K562 (cell line): ENCODE results near the gene FSTL4. TPM values are rescaled to one million over a fixed set of nuclear protein-coding genes. Genes with fewer than 3 reads are reported as not detected.

Experiments used
- ATAC-seq: fragments of 200-7000 bp; cut with Tn5 transposase; 3 replicates; pipeline ENCODE4 v1.9.1; 2020; ENCODE audit warnings: moderate library complexity
- BruUV-seq: library from RNA; stranded (reverse); fragments of 400-500 nt; replicated peaks from 2 replicates; lab custom pipeline; 2021; lab: Mats Ljungman, UMichigan
- CTCF ChIA-PET: fragments of 300-600 bp; formaldehyde crosslinking; extraction: SDS; loops from one replicate; lab custom pipeline; 2021; ENCODE audit warnings: low intra/inter-chr PET ratio; lab: Yijun Ruan, JAX
- POLR2A ChIA-PET: fragments of 300-600, 350-650 bp; sonication (Branson Sonifier 250); formaldehyde crosslinking; extraction: SDS; loops from one replicate; lab custom pipeline; 2021; ENCODE audit warnings: antibody characterized with exemption, inconsistent platforms; lab: Yijun Ruan, JAX
- DNase-seq, 4 experiments: peaks; one replicate each; pipeline versions ENCODE4 v3.0.0 to v3.0.0-alpha.2; 2011 to 2018; ENCODE audit warnings: low spot score in 3 of 4, mixed read lengths in 3 of 4; ENCODE audit errors: extremely low read depth in 1 of 4
- FAIRE-seq: peaks from 2 replicates; lab custom pipeline; 2011; peaks lifted over from hg19 to GRCh38; lab: Jason Lieb, UNC
- H2AFZ ChIP-seq: 2 replicates; pipeline ENCODE4 v1.6.0; 2011; ENCODE audit warnings: low read depth, low read length, control low read depth, inconsistent platforms
- H3K27ac ChIP-seq: fragments of 200-600 bp; 3 replicates; pipeline ENCODE4 v1.8.0; 2011; ENCODE audit warnings: low read depth, mild to moderate bottlenecking, control low read depth, inconsistent platforms, low read length, moderate library complexity, mixed read lengths; ENCODE audit errors: extremely low read depth
- H3K27me3 ChIP-seq, 2 experiments: fragments of 300-600 bp in 1 of 2; 2 replicates in 1 of 2; 3 replicates in 1 of 2; pipeline versions ENCODE4 v1.6.0 to v1.8.0; 2011; ENCODE audit warnings: inconsistent platforms in 2 of 2, low read length in 2 of 2, mild to moderate bottlenecking in 1 of 2, mixed read lengths in 1 of 2, moderate library complexity in 1 of 2; ENCODE audit not compliant: control insufficient read depth in 2 of 2, insufficient read depth in 2 of 2
- H3K36me3 ChIP-seq: fragments of 300-600 bp; 3 replicates; pipeline ENCODE4 v1.8.0; 2011; ENCODE audit warnings: mild to moderate bottlenecking, low read length, inconsistent platforms; ENCODE audit not compliant: control insufficient read depth, insufficient read depth
- H3K4me1 ChIP-seq, 2 experiments: fragments of 200-600 bp in 1 of 2; replicated peaks in 1 of 2; 2 replicates in 1 of 2; 3 replicates in 1 of 2; pipeline versions ENCODE4 v1.5.1 to v1.8.0; 2011; ENCODE audit warnings: inconsistent platforms in 2 of 2, low read length in 2 of 2, mild to moderate bottlenecking in 1 of 2, mixed read lengths in 1 of 2, moderate library complexity in 1 of 2; ENCODE audit not compliant: control insufficient read depth in 2 of 2, insufficient read depth in 2 of 2
- H3K4me2 ChIP-seq: 2 replicates; pipeline ENCODE4 v1.6.1; 2011; ENCODE audit warnings: low read length, control low read depth, inconsistent platforms, mixed read lengths; ENCODE audit not compliant: insufficient read depth
- H3K4me3 ChIP-seq: fragments of 200-600 bp; sonication (generic), shearing (Covaris generic); 2 replicates; pipeline ENCODE4 v1.5.1; 2016; ENCODE audit warnings: control low read depth, inconsistent platforms
- H3K79me2 ChIP-seq: fragments of 200-600 bp; 3 replicates; pipeline ENCODE4 v1.8.0; 2011; ENCODE audit warnings: low read length, inconsistent platforms; ENCODE audit not compliant: control insufficient read depth, insufficient read depth
- H3K9ac ChIP-seq, 2 experiments: 2 replicates each; pipeline versions ENCODE4 v1.6.0 to v1.6.1; 2011; ENCODE audit warnings: low read depth in 2 of 2, low read length in 2 of 2, control low read depth in 1 of 2, inconsistent platforms in 1 of 2, mild to moderate bottlenecking in 1 of 2, mixed read lengths in 1 of 2; ENCODE audit not compliant: insufficient read depth in 1 of 2
- H3K9me1 ChIP-seq: one replicate; pipeline ENCODE4 v1.6.0; 2011; ENCODE audit warnings: inconsistent platforms, mild to moderate bottlenecking, low read length, moderate library complexity; ENCODE audit not compliant: control insufficient read depth, insufficient read depth
- H3K9me3 ChIP-seq: replicated peaks from 2 replicates; pipeline ENCODE4 v1.5.1; 2011; ENCODE audit warnings: low read depth, low read length, inconsistent platforms; ENCODE audit not compliant: control insufficient read depth, insufficient read depth
- H4K20me1 ChIP-seq: replicated peaks from 2 replicates; pipeline ENCODE4 v1.6.1; 2011; ENCODE audit warnings: low read length, inconsistent platforms, mixed read lengths; ENCODE audit not compliant: control insufficient read depth, insufficient read depth
- ATF1 ChIP-seq, 2 experiments: fragments of 450-650 bp in 1 of 2; IDR thresholded peaks; 2 replicates each; pipeline ENCODE4 v1.6.1; 2016; ENCODE audit warnings: missing compliant biosample characterization in 1 of 2, missing genetic modification characterization in 1 of 2
- C11orf30 ChIP-seq: fragments of 450-650 bp; IDR thresholded peaks from 2 replicates; pipeline ENCODE4 v1.6.1; 2016; ENCODE audit warnings: low read depth, mild to moderate bottlenecking
- HDAC2 ChIP-seq: fragments of 450-650 bp; IDR thresholded peaks from 2 replicates; pipeline ENCODE4 v1.6.1; 2016; ENCODE audit warnings: mild to moderate bottlenecking
- HMG20A ChIP-seq: fragments of 450-650 bp; formaldehyde crosslinking; conservative IDR thresholded peaks from 2 replicates; pipeline ENCODE4 v1.4.0; 2020; ENCODE audit warnings: mild to moderate bottlenecking, mixed read lengths
- KLF6 ChIP-seq: fragments of 250-450 bp; sonication (Bioruptor Pico); IDR thresholded peaks from 2 replicates; pipeline ENCODE4 v1.4.0; 2020; ENCODE audit warnings: mild to moderate bottlenecking, moderate library complexity, borderline replicate concordance
- MYC ChIP-seq, 2 experiments: fragments of 250-450 bp in 1 of 2; sonication (Bioruptor Pico) in 1 of 2; IDR thresholded peaks; 2 replicates each; pipeline versions ENCODE4 v1.5.1 to v1.6.1; 2012 to 2021; ENCODE audit warnings: low read depth in 2 of 2, borderline replicate concordance in 1 of 2, improper control_type of control experiment in 1 of 2, low read length in 1 of 2, mild to moderate bottlenecking in 1 of 2, moderate library complexity in 1 of 2
- TCF3 ChIP-seq: sonication (generic); formaldehyde crosslinking; IDR thresholded peaks from 2 replicates; pipeline ENCODE4 v1.4.0; 2020; ENCODE audit warnings: mild to moderate bottlenecking, missing genetic modification reagents
- ZNF24 ChIP-seq: fragments of 450-650 bp; IDR thresholded peaks from 2 replicates; pipeline ENCODE4 v1.6.1; 2016
- ZNF75A ChIP-seq: fragments of 450-650 bp; formaldehyde crosslinking; IDR thresholded peaks from 2 replicates; pipeline ENCODE4 v1.4.0; 2020; ENCODE audit warnings: mild to moderate bottlenecking
- WGBS: fragments of 100-300 bp; shearing (Covaris generic); methylation state at CpG from one replicate; pipeline ENCODE4 v1.1.6; 2016; ENCODE audit warnings: low coverage, mixed read lengths; ENCODE audit not compliant: insufficient coverage; ENCODE audit errors: missing lambda C conversion rate; 5-methylcytosine and 5-hydroxymethylcytosine counted together
- in situ Hi-C: fragments of 300-500 bp; cut with MboI; formaldehyde crosslinking; loops from 4 replicates; pipeline ENCODE4 v1.15.0; 2018; ENCODE audit warnings: inconsistent platforms, mixed read lengths
- intact Hi-C: fragments of 100-400 bp; cut with micrococcal nuclease; formaldehyde crosslinking; loops from 2 replicates; pipeline ENCODE4 v1.14.2; 2022
- polyA plus RNA-seq, 8 experiments: library from polyadenylated mRNA; depleted of rRNA in 4 of 8; stranded (reverse) in 5 of 8; unstranded in 3 of 8; fragments of >200 nt; fragmentation: Nextera tagmentation in 2 of 8; fragmentation: Illumina TruSeq in 1 of 8; extraction: Ambion mirVana in 2 of 8; extraction: Trizol in 1 of 8; gene quantifications; 2 replicates each; pipeline versions ENCODE4 v1.2.1 to v1.2.3, GENCODE V29; 2011 to 2014; ENCODE audit warnings: inconsistent platforms in 1 of 8, missing spikeins in 1 of 8
- total RNA-seq, 7 experiments: library from RNA; depleted of rRNA in 6 of 7; stranded (reverse); fragments of >200 nt in 6 of 7; fragmentation: Illumina TruSeq in 2 of 7; extraction: Trizol in 2 of 7; gene quantifications; 2 replicates each; pipeline versions ENCODE4 v1.2.1 to v1.2.3, GENCODE V29; 2011 to 2021; ENCODE audit warnings: low replicate concordance in 1 of 7
- TF ChIP-seq, protein P1 (sequence below): fragments of 450-650 bp; IDR thresholded peaks from 2 replicates; pipeline ENCODE4 v1.6.1; 2017; ENCODE audit warnings: mild to moderate bottlenecking, moderate library complexity
- TF ChIP-seq, protein P2 (sequence below): sonication (generic); formaldehyde crosslinking; IDR thresholded peaks from 2 replicates; pipeline ENCODE4 v1.8.0; 2022; ENCODE audit warnings: mild to moderate bottlenecking, missing genetic modification reagents
- TF ChIP-seq, protein P3 (sequence below): IDR thresholded peaks from 2 replicates; pipeline ENCODE4 v1.6.1; 2011; ENCODE audit not compliant: insufficient read length; ENCODE audit errors: extremely low read depth

The FSTL4 gene
- total and polyA plus RNA-seq, 9 of the 15 experiments (the other 6 are each of a cell fraction or from before 2014, with no cell fraction given), result 0.08 to 0.18 (median 0.10) TPM; not detected in 5

DNA sequence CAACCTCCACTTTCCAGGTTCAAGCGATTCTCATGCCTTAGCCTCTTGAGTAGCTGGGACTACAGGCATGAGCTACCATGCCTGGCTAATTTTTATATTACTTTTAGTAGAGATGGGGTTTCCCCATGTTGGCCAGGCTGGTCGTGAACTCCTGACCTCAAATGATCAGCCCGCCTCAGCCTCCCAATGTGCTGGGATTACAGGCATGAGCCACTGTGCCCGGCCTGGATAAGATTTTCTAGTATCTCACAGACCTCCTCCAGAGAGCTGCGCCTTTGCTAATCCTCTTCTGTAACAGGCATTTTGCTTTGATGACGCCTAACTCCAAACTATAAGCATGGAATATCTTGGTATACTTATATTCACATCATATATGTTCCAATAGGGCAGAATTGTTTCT, 99.4 kb downstream of the FSTL4 start:
- Histone ChIP-seq H3K79me2 (no peaks in the 10 kb centered on the region), H2AFZ (no peak overlapping the region), H3K36me3 (no peaks in the 10 kb centered on the region), H3K9me3 (no peaks in the 10 kb centered on the region), H3K27ac (no peak overlapping the region), H4K20me1 (no peaks in the 10 kb centered on the region), H3K4me1 (peaks cover 3 to 14% of the 10 kb centered on the region in 2 experiments; a peak in 3 of 5 replicates), H3K27me3 (peaks cover 5 to 15% of the 10 kb centered on the region in 2 experiments; a peak in 3 of 5 replicates), H3K9ac (no peak overlapping the region), H3K4me2 (no peak overlapping the region), H3K4me3 (no peak overlapping the region), H3K9me1 (no peaks in the 10 kb centered on the region)
- DNase-seq (no peak), FAIRE-seq (no peak), ATAC-seq (no peak)
- POLR2A ChIA-PET, result no interaction called here
- no TSS peak for BruUV-seq
- WGBS, result 8% methylated on average over 5 of the region's 6 CpGs
- CTCF ChIA-PET, result no interaction called here
- in situ Hi-C loops (no loop called here), intact Hi-C loops (no loop called here)
- no peak for TF ChIP-seq C11orf30
- TF ChIP-seq MYC (IDR thresholded peaks at IDR 0.05; ENCODE audit: low read depth, low read length), result no peak
- no peak for TF ChIP-seq MYC (CRISPR knock-in tag; IDR thresholded peaks at IDR 0.05; ENCODE audit: borderline replicate concordance, low read depth)
- TF ChIP-seq, protein P1, sequence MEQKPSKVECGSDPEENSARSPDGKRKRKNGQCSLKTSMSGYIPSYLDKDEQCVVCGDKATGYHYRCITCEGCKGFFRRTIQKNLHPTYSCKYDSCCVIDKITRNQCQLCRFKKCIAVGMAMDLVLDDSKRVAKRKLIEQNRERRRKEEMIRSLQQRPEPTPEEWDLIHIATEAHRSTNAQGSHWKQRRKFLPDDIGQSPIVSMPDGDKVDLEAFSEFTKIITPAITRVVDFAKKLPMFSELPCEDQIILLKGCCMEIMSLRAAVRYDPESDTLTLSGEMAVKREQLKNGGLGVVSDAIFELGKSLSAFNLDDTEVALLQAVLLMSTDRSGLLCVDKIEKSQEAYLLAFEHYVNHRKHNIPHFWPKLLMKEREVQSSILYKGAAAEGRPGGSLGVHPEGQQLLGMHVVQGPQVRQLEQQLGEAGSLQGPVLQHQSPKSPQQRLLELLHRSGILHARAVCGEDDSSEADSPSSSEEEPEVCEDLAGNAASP, result no peak
- no peak for TF ChIP-seq ZNF24
- no peak for TF ChIP-seq ZNF75A (CRISPR knock-in tag)
- no peak for TF ChIP-seq HDAC2
- no peak for TF ChIP-seq HMG20A (CRISPR knock-in tag)
- no peak for TF ChIP-seq ATF1 (CRISPR knock-in tag; IDR thresholded peaks at IDR 0.05)
- no peak for TF ChIP-seq ATF1 (tag; IDR thresholded peaks at IDR 0.05)
- TF ChIP-seq, protein P2, sequence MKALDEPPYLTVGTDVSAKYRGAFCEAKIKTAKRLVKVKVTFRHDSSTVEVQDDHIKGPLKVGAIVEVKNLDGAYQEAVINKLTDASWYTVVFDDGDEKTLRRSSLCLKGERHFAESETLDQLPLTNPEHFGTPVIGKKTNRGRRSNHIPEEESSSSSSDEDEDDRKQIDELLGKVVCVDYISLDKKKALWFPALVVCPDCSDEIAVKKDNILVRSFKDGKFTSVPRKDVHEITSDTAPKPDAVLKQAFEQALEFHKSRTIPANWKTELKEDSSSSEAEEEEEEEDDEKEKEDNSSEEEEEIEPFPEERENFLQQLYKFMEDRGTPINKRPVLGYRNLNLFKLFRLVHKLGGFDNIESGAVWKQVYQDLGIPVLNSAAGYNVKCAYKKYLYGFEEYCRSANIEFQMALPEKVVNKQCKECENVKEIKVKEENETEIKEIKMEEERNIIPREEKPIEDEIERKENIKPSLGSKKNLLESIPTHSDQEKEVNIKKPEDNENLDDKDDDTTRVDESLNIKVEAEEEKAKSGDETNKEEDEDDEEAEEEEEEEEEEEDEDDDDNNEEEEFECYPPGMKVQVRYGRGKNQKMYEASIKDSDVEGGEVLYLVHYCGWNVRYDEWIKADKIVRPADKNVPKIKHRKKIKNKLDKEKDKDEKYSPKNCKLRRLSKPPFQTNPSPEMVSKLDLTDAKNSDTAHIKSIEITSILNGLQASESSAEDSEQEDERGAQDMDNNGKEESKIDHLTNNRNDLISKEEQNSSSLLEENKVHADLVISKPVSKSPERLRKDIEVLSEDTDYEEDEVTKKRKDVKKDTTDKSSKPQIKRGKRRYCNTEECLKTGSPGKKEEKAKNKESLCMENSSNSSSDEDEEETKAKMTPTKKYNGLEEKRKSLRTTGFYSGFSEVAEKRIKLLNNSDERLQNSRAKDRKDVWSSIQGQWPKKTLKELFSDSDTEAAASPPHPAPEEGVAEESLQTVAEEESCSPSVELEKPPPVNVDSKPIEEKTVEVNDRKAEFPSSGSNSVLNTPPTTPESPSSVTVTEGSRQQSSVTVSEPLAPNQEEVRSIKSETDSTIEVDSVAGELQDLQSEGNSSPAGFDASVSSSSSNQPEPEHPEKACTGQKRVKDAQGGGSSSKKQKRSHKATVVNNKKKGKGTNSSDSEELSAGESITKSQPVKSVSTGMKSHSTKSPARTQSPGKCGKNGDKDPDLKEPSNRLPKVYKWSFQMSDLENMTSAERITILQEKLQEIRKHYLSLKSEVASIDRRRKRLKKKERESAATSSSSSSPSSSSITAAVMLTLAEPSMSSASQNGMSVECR, result no peak
- no peak for TF ChIP-seq TCF3 (CRISPR knock-in tag)
- TF ChIP-seq KLF6 (CRISPR knock-in tag), result no peak
- TF ChIP-seq, protein P3, sequence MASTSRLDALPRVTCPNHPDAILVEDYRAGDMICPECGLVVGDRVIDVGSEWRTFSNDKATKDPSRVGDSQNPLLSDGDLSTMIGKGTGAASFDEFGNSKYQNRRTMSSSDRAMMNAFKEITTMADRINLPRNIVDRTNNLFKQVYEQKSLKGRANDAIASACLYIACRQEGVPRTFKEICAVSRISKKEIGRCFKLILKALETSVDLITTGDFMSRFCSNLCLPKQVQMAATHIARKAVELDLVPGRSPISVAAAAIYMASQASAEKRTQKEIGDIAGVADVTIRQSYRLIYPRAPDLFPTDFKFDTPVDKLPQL, result no peak
